Urinary bladder (tissue), 4 donors: Measurements from ENCODE around the gene HPGD. TPM values are rescaled to one million over a fixed set of nuclear protein-coding genes. Genes with fewer than 3 reads are reported as not detected.

Experiments used
- DNase-seq: peaks from one replicate; pipeline ENCODE4 v3.0.0-alpha.2; 2015; ENCODE audit errors: extremely low spot score
- H3K27ac ChIP-seq: one replicate; pipeline ENCODE4 v1.5.1; 2013; ENCODE audit warnings: low read depth, mild to moderate bottlenecking, moderate library complexity
- H3K36me3 ChIP-seq: one replicate; pipeline ENCODE4 v1.6.1; 2013; ENCODE audit warnings: mild to moderate bottlenecking, moderate library complexity; ENCODE audit not compliant: insufficient read depth
- H3K4me1 ChIP-seq: one replicate; pipeline ENCODE4 v1.6.1; 2013; ENCODE audit warnings: mild to moderate bottlenecking, moderate library complexity; ENCODE audit not compliant: insufficient read depth
- H3K4me3 ChIP-seq: one replicate; pipeline ENCODE4 v1.5.1; 2013; ENCODE audit warnings: low read depth, low read length
- whole genome bisulfite sequencing: extraction: QIAGEN DNeasy Blood & Tissue Kit; methylation state at CpG from one replicate; pipeline ENCODE4 v1.1.7; 2013; 5-methylcytosine and 5-hydroxymethylcytosine counted together
- polyA plus RNA-seq: library from polyadenylated mRNA; stranded (reverse); fragments of 200-250 nt; gene quantifications from one replicate; pipeline ENCODE4 v1.2.3, GENCODE V29; 2013
- total RNA-seq: library from RNA; depleted of rRNA; stranded (reverse); fragments of >200 nt; gene quantifications from one replicate; pipeline ENCODE4 v1.2.3, GENCODE V29; 2014
- donor health status: healthy with polysubstance abuse.
- donor health status: healthy.

HPGD gene
- total and polyA plus RNA-seq, 2 donors = 51.6 to 148 TPM

- WGBS = 75% methylated on average over 1 of the region's 1 CpG
- Histone ChIP-seq H3K36me3 (no peaks in the 10 kb centered on the region), H3K4me3 (no peak overlapping the region), H3K27ac (no peak overlapping the region), H3K4me1 (no peaks in the 10 kb centered on the region)
- no peak for DNase-seq
Observed at GRCh38 chr4:174444390-174444789, 77.9 kb downstream of the HPGD start.

Other genes with a start within 250 kb of the HPGD start
- gene FBXO8, start 238.8 kb downstream of the HPGD start, total RNA-seq = 69.4 TPM
- gene FBXO8, start 238.8 kb downstream of the HPGD start, polyA plus RNA-seq = 33.6 TPM
- 55.6 TPM for gene CEP44, start 238.6 kb downstream of the HPGD start, total RNA-seq
- gene CEP44, start 238.6 kb downstream of the HPGD start, polyA plus RNA-seq = 11.5 TPM